HL-60 (cell line): ENCODE results near the gene IL11.

Source experiments
- CTCF ChIP-seq: IDR thresholded peaks from one replicate; pipeline ENCODE4 v1.5.1; 2011; ENCODE audit warnings: low read length, control low read depth, inconsistent platforms; ENCODE audit not compliant: insufficient read depth
- GABPA ChIP-seq: IDR thresholded peaks from 2 replicates; pipeline ENCODE4 v1.6.1; 2012; ENCODE audit warnings: low read depth
- POLR2AphosphoS5 ChIP-seq: IDR thresholded peaks from 2 replicates; pipeline ENCODE4 v1.6.1; 2012; ENCODE audit warnings: low read depth
- REST ChIP-seq: IDR thresholded peaks from 2 replicates; pipeline ENCODE4 v1.6.1; 2012; ENCODE audit warnings: low read depth; ENCODE audit not compliant: insufficient replicate concordance
- SPI1 ChIP-seq: IDR thresholded peaks from 2 replicates; pipeline ENCODE4 v1.6.1; 2012; ENCODE audit warnings: low read depth, mild to moderate bottlenecking, borderline replicate concordance

- no peak for TF ChIP-seq GABPA
- TF ChIP-seq CTCF = no peak
- no peak for TF ChIP-seq POLR2AphosphoS5
- TF ChIP-seq REST = no peak
- no peak for TF ChIP-seq SPI1
Measured at GRCh38 chr19:55352040-55352439, 18.2 kb downstream of the IL11 start.
